Fibroblast of skin of left quadriceps (primary cell): ENCODE measurements around the gene SPRED2.

ENCODE experiments used
- DNase-seq, 2 experiments: peaks; one replicate each; pipeline ENCODE4 v3.0.0-alpha.2; 2013; ENCODE audit warnings: low read depth in 2 of 2

The SPRED2 gene

GRCh38 chr2:65366595-65367125 lies 65.7 kb downstream of the SPRED2 start:
- peak; percentile 93 for DNase-seq

- no peak for DNase-seq
Observed at GRCh38 chr2:65364986-65365733, 67.2 kb downstream of the SPRED2 start.

DNA sequence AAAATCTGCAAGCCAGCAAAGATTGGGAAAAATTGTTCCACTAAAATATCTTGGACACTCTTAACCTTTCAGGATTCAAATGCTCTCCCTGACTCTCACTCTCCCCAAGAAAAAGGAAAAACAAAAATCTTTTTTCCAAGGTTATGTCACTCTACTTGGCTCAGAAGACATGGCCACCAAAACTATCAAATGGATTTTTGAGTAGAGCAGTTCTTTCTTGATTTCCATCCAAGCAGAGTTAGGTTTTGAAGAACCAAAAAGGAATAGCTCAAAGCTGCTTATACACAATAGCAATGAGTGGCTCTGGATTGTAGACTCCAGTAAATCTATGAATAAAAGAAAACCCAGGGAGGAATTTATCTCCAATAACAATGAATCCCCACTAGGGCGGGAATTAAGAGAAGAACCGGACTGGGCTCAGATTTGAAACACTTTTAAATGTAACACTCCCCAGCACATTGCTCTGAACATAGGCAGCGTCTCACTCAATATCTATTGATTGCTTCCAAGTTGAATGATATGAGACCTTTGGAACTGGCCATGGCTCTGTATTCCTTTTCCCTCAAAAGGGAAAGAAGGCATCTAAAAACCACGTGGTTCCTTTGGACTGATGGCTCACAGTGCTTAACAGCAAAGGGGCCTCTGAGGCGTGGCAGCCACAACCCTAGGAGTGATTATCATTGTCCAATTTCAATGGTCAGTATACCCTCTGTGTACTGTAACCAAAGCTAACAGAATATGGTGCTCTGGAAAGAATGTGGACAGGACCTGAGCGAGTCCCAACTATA lies 68.3 kb downstream of the SPRED2 start:
- no peak for DNase-seq

- DNase-seq = no peak
Observed at GRCh38 chr2:65361623-65362022, 70.8 kb downstream of the SPRED2 start.

GRCh38 chr2:65360441-65360840 lies 72.0 kb downstream of the SPRED2 start:
- DNase-seq = no peak

GRCh38 chr2:65358678-65359400 lies 73.6 kb downstream of the SPRED2 start:
- DNase-seq = no peak

- no peak for DNase-seq
Observed at GRCh38 chr2:65357959-65358294, 74.5 kb downstream of the SPRED2 start.

DNA sequence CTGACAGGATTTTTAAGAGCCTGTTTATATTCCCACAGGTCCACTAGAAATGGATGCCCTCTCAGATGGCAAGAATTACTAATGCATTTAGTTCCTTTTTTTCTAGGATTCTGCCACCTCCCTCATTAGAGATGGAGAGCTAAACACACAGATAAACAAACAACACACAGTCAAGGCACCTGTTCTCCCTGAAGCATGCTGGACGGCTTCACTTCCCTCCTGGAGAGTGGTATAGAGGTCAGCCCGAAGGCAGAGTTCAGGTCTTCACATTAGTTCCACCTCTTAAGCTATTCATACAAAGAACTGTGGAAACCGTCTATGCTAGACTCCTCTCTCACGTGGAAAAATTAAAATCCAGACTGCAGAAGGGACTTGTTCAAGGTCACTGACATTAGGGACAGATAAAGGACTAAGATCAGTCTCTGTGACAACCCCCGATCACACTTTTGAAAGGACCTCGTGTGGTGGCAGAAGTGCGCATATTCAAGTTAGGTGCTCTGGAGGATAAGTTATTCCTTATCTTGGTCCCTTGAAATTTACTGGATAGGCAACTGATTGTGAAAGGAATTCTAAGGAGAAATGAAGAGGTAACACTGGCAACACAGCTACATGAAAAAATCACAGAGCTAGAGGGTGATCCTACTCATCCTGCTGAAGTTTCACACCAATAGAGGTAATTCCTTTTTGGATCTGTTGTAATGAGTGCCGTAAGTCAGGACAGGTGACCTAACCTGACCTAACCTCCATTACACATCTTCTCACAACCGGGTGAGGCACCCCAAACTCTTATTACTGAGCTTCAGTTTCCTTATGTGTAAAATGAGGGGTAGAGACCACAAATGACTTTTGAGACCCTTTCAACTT lies 75.1 kb downstream of the SPRED2 start:
- DNase-seq = no peak

- no peak for DNase-seq
Observed at GRCh38 chr2:65355186-65355831, 77.1 kb downstream of the SPRED2 start.

GRCh38 chr2:65354773-65355172 lies 77.6 kb downstream of the SPRED2 start:
- no peak for DNase-seq

DNA sequence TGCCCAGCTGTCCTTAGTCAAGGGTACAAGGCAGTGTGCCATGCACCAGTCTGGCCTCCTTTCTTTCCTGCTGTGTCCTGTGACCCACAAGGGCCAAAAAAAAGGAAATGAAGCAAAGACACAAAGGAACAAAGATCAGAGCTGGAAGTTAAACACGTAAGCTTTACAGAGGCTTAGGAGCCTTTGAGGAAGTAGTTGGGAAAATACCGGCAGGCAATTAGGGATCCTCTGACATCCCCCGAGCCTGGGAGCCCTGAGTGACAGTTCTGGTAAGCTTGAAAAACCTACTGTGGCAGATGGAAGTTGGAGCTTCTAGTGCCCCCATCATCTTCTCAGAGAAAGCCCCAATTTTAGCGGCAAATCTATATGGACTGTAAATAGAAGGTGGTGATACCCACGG lies 78.5 kb downstream of the SPRED2 start:
- DNase-seq = no peak

- no peak for DNase-seq
Observed at GRCh38 chr2:65353046-65353445, 79.4 kb downstream of the SPRED2 start.

DNA sequence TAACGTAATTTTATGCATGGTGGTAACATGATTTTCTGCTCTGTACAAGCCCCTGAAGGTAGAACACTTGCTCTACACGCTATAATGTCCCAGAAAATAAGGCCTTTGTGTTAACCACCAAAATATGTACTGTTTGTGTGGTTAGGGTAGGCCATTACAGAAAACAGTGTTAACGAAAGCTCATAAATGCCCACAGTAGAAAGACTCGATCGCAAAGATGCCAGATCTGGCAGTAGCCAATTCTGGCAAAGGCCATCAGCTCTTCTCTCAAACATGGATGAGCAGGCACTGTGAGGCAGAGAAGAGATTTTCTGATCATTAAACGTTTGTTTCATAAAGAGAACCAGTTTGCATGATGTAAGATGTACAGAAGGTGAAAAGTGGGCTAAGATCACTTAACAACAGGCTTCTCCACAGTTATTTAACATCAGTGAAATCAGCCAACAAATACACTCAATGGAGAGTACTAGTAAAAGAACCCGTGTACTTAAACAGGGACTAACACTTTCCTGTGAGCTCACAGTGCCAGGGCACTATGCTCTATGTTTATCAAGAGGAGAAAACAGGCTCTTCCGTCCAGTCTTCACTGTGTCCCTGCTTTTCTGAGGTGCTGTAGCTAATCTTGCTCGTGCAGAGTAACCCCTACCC lies 80.3 kb downstream of the SPRED2 start:
- no peak for DNase-seq

DNA sequence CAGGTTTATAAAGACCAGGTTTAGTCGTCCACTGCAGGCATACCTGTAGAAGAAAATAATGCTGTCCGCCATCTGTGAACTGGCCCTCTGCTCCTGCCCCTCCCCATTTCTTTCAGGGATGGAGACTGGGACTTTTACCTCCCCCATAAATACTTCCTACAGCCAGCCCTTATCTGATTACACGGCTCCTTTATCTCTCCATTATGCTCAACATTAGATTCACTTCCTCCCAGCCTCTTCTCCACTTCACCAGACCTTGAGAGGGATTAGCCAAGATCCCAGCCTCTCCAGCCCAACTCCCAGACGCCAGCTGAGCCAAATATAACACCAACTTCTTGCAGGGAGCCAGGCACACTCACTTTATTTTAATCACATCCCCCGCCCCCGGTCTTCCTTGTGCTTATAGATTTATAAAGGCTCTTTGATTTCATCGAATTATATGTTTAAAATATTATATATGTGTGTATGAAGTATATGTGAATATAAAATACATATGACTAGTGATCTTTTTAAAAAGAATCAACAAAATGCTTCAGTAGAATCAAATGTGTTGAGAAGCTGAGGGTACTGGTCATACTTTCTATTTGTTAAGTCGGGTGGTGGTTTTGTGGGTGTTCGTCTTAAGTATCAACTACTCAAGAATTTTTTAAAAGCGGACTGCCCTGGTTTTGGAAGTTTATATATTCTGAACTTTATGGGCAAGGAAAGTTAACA lies 81.0 kb downstream of the SPRED2 start:
- DNase-seq = no peak

- no peak for DNase-seq
Observed at GRCh38 chr2:65350651-65351056, 81.7 kb downstream of the SPRED2 start.

- peak; percentile 70 to 71 for DNase-seq
Observed at GRCh38 chr2:65349863-65350262, 82.5 kb downstream of the SPRED2 start.

- DNase-seq = no peak
Observed at GRCh38 chr2:65347913-65348312, 84.5 kb downstream of the SPRED2 start.

GRCh38 chr2:65345631-65346030 lies 86.8 kb downstream of the SPRED2 start:
- peak; percentile 86 to 87 for DNase-seq

GRCh38 chr2:65344689-65345088 lies 87.7 kb downstream of the SPRED2 start:
- DNase-seq = no peak

GRCh38 chr2:65344182-65344581 lies 88.2 kb downstream of the SPRED2 start:
- DNase-seq = no peak
